ENCODE data around the gene CRELD2. TPM values are rescaled to one million over a fixed set of nuclear protein-coding genes. Genes with fewer than 3 reads are reported as not detected.

Gene CRELD2
- total and polyA plus RNA-seq, 2 of the 13 experiments (the other 11 are each of a cell fraction or from before 2014, with no cell fraction given), result 17.2 to 44.7 TPM

DNA sequence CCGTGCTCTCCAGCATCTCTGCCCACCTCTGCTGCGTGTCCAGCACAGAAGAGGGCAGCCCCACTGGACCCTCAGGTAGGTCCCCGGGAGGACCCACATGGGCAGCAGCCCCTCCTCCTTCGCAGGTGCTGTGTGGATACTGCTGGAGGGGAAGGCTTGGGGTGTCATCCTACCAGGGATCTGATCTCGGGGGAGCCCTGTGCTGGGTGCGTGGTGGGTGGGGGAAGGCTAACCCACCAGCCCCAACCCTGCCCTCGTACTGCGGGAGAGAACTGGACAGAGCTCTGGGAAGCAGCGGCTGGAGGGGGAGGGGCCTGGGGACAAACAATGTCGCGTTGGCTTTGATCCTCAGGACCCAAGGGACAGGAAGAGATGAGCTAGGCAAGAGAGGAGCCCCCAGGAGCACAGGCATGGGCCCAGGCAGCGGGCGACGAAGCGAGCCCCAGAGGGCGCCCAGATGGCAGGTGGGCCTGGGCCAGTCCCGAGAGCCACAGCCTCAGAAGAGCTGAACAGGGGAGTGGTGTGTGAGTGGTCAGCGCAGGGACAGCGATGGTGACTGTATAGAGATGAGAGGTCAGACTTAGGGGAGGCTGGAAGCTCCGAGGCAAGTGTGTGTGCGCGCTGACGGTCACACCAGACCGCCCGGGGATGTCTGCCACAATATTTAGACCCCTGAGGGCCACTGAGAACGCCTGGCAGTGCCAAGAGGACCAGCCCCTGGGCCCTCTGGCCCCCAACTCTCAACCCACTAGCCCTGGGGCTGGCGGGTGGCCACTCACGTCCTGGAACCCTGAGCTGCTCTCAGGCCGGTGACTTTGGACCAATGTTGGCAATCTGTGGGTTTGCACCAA is 40.7 kb downstream of the CRELD2 start (continued):
- TF ChIP-seq, protein P1, sequence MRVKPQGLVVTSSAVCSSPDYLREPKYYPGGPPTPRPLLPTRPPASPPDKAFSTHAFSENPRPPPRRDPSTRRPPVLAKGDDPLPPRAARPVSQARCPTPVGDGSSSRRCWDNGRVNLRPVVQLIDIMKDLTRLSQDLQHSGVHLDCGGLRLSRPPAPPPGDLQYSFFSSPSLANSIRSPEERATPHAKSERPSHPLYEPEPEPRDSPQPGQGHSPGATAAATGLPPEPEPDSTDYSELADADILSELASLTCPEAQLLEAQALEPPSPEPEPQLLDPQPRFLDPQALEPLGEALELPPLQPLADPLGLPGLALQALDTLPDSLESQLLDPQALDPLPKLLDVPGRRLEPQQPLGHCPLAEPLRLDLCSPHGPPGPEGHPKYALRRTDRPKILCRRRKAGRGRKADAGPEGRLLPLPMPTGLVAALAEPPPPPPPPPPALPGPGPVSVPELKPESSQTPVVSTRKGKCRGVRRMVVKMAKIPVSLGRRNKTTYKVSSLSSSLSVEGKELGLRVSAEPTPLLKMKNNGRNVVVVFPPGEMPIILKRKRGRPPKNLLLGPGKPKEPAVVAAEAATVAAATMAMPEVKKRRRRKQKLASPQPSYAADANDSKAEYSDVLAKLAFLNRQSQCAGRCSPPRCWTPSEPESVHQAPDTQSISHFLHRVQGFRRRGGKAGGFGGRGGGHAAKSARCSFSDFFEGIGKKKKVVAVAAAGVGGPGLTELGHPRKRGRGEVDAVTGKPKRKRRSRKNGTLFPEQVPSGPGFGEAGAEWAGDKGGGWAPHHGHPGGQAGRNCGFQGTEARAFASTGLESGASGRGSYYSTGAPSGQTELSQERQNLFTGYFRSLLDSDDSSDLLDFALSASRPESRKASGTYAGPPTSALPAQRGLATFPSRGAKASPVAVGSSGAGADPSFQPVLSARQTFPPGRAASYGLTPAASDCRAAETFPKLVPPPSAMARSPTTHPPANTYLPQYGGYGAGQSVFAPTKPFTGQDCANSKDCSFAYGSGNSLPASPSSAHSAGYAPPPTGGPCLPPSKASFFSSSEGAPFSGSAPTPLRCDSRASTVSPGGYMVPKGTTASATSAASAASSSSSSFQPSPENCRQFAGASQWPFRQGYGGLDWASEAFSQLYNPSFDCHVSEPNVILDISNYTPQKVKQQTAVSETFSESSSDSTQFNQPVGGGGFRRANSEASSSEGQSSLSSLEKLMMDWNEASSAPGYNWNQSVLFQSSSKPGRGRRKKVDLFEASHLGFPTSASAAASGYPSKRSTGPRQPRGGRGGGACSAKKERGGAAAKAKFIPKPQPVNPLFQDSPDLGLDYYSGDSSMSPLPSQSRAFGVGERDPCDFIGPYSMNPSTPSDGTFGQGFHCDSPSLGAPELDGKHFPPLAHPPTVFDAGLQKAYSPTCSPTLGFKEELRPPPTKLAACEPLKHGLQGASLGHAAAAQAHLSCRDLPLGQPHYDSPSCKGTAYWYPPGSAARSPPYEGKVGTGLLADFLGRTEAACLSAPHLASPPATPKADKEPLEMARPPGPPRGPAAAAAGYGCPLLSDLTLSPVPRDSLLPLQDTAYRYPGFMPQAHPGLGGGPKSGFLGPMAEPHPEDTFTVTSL (CRISPR knock-in tag; IDR thresholded peaks at IDR 0.05; ENCODE audit: borderline replicate concordance), result 0 out of 2 replicates have a peak, but pooled peaks have one; percentile 48
- TF ChIP-seq, protein P2, sequence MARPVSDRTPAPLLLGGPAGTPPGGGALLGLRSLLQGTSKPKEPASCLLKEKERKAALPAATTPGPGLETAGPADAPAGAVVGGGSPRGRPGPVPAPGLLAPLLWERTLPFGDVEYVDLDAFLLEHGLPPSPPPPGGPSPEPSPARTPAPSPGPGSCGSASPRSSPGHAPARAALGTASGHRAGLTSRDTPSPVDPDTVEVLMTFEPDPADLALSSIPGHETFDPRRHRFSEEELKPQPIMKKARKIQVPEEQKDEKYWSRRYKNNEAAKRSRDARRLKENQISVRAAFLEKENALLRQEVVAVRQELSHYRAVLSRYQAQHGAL (CRISPR knock-in tag; IDR thresholded peaks at IDR 0.05; ENCODE audit: not compliant biosample characterization), result no peak
- no peak for TF ChIP-seq ATRX (CRISPR knock-in tag; IDR thresholded peaks at IDR 0.05; ENCODE audit: borderline replicate concordance)
- TF ChIP-seq SKI (IDR thresholded peaks at IDR 0.05; ENCODE audit: partially characterized antibody), result peak; percentile 10
- no peak for TF ChIP-seq ZNF354B (CRISPR knock-in tag; IDR thresholded peaks at IDR 0.05)
- TF ChIP-seq, protein P3, sequence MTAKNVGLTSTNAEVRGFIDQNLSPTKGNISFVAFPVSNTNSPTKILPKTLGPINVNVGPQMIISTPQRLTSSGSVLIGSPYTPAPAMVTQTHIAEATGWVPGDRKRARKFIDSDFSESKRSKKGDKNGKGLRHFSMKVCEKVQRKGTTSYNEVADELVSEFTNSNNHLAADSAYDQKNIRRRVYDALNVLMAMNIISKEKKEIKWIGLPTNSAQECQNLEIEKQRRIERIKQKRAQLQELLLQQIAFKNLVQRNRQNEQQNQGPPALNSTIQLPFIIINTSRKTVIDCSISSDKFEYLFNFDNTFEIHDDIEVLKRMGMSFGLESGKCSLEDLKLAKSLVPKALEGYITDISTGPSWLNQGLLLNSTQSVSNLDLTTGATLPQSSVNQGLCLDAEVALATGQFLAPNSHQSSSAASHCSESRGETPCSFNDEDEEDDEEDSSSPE (CRISPR knock-in tag; IDR thresholded peaks at IDR 0.05), result peak; percentile 37; the same call in 1 of the 2 replicates
- TF ChIP-seq HNF4A (CRISPR knock-in tag; IDR thresholded peaks at IDR 0.05), result peak; percentile 19; the same call in 1 of the 2 replicates
- no peak; the same call in 1 of the 2 replicates for TF ChIP-seq FOSL2 (CRISPR knock-in tag; IDR thresholded peaks at IDR 0.05)
- no peak for TF ChIP-seq ZNF772 (CRISPR knock-in tag; IDR thresholded peaks at IDR 0.05)
- TF ChIP-seq TEAD3 (CRISPR knock-in tag; optimal IDR thresholded peaks at IDR 0.05; ENCODE audit: borderline replicate concordance), result peak; percentile 70
- TF ChIP-seq DNMT1 (CRISPR knock-in tag; IDR thresholded peaks at IDR 0.05), result no peak
- TF ChIP-seq THYN1 (CRISPR knock-in tag; IDR thresholded peaks at IDR 0.05; ENCODE audit: borderline replicate concordance, low read depth), result no peak
- TF ChIP-seq, protein P4, sequence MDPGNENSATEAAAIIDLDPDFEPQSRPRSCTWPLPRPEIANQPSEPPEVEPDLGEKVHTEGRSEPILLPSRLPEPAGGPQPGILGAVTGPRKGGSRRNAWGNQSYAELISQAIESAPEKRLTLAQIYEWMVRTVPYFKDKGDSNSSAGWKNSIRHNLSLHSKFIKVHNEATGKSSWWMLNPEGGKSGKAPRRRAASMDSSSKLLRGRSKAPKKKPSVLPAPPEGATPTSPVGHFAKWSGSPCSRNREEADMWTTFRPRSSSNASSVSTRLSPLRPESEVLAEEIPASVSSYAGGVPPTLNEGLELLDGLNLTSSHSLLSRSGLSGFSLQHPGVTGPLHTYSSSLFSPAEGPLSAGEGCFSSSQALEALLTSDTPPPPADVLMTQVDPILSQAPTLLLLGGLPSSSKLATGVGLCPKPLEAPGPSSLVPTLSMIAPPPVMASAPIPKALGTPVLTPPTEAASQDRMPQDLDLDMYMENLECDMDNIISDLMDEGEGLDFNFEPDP (CRISPR knock-in tag; conservative IDR thresholded peaks at IDR 0.05), result no peak
- TF ChIP-seq, protein P5, sequence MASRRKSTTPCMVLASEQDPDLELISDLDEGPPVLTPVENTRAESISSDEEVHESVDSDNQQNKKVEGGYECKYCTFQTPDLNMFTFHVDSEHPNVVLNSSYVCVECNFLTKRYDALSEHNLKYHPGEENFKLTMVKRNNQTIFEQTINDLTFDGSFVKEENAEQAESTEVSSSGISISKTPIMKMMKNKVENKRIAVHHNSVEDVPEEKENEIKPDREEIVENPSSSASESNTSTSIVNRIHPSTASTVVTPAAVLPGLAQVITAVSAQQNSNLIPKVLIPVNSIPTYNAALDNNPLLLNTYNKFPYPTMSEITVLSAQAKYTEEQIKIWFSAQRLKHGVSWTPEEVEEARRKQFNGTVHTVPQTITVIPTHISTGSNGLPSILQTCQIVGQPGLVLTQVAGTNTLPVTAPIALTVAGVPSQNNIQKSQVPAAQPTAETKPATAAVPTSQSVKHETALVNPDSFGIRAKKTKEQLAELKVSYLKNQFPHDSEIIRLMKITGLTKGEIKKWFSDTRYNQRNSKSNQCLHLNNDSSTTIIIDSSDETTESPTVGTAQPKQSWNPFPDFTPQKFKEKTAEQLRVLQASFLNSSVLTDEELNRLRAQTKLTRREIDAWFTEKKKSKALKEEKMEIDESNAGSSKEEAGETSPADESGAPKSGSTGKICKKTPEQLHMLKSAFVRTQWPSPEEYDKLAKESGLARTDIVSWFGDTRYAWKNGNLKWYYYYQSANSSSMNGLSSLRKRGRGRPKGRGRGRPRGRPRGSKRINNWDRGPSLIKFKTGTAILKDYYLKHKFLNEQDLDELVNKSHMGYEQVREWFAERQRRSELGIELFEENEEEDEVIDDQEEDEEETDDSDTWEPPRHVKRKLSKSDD (CRISPR knock-in tag; IDR thresholded peaks at IDR 0.05; ENCODE audit: low read depth), result peak; percentile 40; the same call in 1 of the 2 replicates
- TF ChIP-seq SP5 (CRISPR knock-in tag; IDR thresholded peaks at IDR 0.05; ENCODE audit: borderline replicate concordance, low read depth), result peak; percentile 77
- TF ChIP-seq DR1 (CRISPR knock-in tag; IDR thresholded peaks at IDR 0.05), result no peak

Measured in HepG2 (cell line).